ENCODE data around the gene IL16. TPM values are rescaled to one million over a fixed set of nuclear protein-coding genes. Genes with fewer than 3 reads are reported as not detected.

IL16 gene
- total RNA-seq, 1 experiment from 2014 or later = not detected

DNA sequence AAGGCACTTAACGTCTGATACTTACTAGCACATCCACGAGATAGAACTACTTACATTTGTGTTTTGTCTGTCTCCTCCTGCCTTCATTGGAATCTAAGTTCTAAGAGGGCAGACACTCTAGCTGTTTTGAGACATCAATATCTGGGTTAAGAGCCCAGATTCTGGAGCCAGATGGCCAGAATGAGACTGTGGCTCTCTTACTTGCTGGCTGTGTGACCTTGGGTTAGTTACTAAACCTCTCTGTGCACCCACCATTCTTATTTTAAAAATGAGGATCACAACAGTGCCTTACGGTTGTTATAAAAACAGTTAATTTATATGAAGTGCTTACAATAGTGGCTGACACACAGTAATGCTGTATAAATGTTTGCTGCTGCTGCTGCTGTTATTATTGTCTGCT, 119.6 kb downstream of the IL16 start:
- H3K9me3 Mint-ChIP-seq (ENCODE audit: low read depth, unreplicated experiment) = no peaks in the 10 kb centered on the region
- TF ChIP-seq, protein P1, sequence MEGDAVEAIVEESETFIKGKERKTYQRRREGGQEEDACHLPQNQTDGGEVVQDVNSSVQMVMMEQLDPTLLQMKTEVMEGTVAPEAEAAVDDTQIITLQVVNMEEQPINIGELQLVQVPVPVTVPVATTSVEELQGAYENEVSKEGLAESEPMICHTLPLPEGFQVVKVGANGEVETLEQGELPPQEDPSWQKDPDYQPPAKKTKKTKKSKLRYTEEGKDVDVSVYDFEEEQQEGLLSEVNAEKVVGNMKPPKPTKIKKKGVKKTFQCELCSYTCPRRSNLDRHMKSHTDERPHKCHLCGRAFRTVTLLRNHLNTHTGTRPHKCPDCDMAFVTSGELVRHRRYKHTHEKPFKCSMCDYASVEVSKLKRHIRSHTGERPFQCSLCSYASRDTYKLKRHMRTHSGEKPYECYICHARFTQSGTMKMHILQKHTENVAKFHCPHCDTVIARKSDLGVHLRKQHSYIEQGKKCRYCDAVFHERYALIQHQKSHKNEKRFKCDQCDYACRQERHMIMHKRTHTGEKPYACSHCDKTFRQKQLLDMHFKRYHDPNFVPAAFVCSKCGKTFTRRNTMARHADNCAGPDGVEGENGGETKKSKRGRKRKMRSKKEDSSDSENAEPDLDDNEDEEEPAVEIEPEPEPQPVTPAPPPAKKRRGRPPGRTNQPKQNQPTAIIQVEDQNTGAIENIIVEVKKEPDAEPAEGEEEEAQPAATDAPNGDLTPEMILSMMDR (IDR thresholded peaks at IDR 0.05; ENCODE audit: unreplicated experiment) = no peak
- BruUV-seq (replicated peaks) = no TSS peak
- DNase-seq = no peak
- CTCF ChIA-PET = no interaction called here
- peaks cover 10% of the 10 kb centered on the region for H3K4me1 Mint-ChIP-seq (ENCODE audit: low read depth, unreplicated experiment)
- no peaks in the 10 kb centered on the region for H3K36me3 Mint-ChIP-seq (ENCODE audit: insufficient read depth, unreplicated experiment)
- intact Hi-C loops (cut with micrococcal nuclease; ENCODE audit: unreplicated experiment) = no loop called here
- no peak overlapping the region for H3K4me3 Mint-ChIP-seq (ENCODE audit: low read depth, unreplicated experiment)
- no peak overlapping the region for H3K27ac Mint-ChIP-seq (ENCODE audit: unreplicated experiment)
- no peaks in the 10 kb centered on the region for H3K27me3 Mint-ChIP-seq (ENCODE audit: unreplicated experiment)

DNA sequence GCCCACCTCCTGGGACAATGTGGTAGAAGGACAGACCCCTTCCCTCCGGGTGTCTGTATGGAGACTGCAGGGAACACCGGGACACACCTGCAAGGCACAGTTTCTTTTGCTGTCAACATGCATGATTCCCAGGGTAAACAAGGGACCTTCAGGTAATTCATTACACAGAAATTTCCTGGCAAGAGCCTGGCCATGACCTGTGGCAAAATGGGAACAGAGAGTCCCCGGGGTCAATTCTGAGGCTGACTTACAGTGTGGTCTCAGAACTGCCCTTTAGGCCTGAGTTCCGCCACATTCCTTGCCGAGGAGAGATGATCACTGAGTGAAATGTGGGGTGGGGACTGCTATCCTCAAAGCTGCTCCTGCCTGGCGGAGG, 121.0 kb downstream of the IL16 start:
- no peak overlapping the region for H3K4me3 Mint-ChIP-seq (ENCODE audit: low read depth, unreplicated experiment)
- intact Hi-C loops (cut with micrococcal nuclease; ENCODE audit: unreplicated experiment) = no loop called here
- H3K27ac Mint-ChIP-seq (ENCODE audit: unreplicated experiment) = no peak overlapping the region
- DNase-seq = no peak
- peaks cover 9% of the 10 kb centered on the region for H3K4me1 Mint-ChIP-seq (ENCODE audit: low read depth, unreplicated experiment)
- H3K27me3 Mint-ChIP-seq (ENCODE audit: unreplicated experiment) = no peaks in the 10 kb centered on the region
- no peaks in the 10 kb centered on the region for H3K9me3 Mint-ChIP-seq (ENCODE audit: low read depth, unreplicated experiment)
- CTCF ChIA-PET = interaction anchor here (0.6 kb wide), 1 partner anchor 217 kb away, joined by 3 read pairs; no protein-coding TSS in a partner anchor
- no TSS peak for BruUV-seq (replicated peaks)
- no peaks in the 10 kb centered on the region for H3K36me3 Mint-ChIP-seq (ENCODE audit: insufficient read depth, unreplicated experiment)
- TF ChIP-seq, protein P1 (IDR thresholded peaks at IDR 0.05; ENCODE audit: unreplicated experiment) = no peak

DNA sequence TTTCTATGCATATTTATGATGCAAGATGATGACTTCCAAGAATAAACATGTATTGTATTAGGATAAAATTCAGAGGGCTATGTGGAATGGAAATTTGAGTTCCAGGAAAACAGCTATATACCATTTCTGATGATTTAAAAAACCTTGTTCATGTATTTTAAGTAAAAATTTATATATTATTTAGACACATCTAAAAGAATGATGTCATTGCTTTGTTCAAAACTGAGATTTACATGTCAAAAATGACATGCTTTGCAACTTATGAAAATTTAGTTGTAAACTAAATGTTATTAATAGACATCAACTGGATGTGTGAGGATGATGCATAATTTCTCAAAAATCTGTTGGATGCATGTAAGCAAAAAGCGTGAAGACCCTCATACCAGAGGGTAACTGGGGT, 125.0 kb downstream of the IL16 start:
- H3K4me3 Mint-ChIP-seq (ENCODE audit: low read depth, unreplicated experiment) = no peak overlapping the region
- CTCF ChIA-PET = interaction anchor here (0.6 to 0.7 kb wide), 2 partner anchors 592 to 711 kb away, joined by 3 to 4 read pairs; no protein-coding TSS in a partner anchor
- intact Hi-C loops (cut with micrococcal nuclease; ENCODE audit: unreplicated experiment) = no loop called here

DNA sequence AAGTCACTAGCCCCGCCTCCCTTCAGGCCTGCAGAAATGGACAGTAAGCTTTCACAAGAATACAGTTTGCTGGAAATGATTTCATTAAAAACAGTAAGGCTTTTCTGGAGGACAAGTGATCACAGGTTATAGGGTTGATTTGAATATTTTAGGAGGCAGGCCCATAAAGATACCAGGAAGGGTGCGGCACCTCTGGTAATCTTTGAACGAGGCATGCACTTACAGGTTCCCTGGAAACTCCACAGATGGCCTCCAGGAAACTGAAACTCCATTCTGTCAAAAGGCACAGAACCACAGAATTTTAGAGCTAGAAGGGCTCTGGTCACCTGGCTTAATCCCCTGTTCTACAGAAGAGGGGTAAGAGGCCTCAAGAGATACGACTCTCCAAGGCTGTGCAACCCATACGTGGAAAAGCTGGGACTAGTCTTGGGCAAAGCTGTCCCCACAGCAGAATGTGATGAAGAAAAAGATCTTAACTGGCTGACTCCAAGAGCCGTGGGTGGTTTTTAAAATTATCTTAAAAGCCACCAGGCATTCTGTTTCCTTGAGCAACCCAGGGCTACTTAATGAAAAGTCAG, 126.1 kb downstream of the IL16 start:
- TF ChIP-seq, protein P1 (IDR thresholded peaks at IDR 0.05; ENCODE audit: unreplicated experiment) = no peak
- intact Hi-C loops (cut with micrococcal nuclease; ENCODE audit: unreplicated experiment) = no loop called here
- CTCF ChIA-PET = no interaction called here
- H3K27ac Mint-ChIP-seq (ENCODE audit: unreplicated experiment) = no peak overlapping the region
- peaks cover 11% of the 10 kb centered on the region for H3K4me1 Mint-ChIP-seq (ENCODE audit: low read depth, unreplicated experiment)
- no peak overlapping the region for H3K4me3 Mint-ChIP-seq (ENCODE audit: low read depth, unreplicated experiment)
- no peak for DNase-seq
- H3K36me3 Mint-ChIP-seq (ENCODE audit: insufficient read depth, unreplicated experiment) = peaks cover 14% of the 10 kb centered on the region
- H3K27me3 Mint-ChIP-seq (ENCODE audit: unreplicated experiment) = peaks cover 10% of the 10 kb centered on the region
- H3K9me3 Mint-ChIP-seq (ENCODE audit: low read depth, unreplicated experiment) = no peaks in the 10 kb centered on the region
- BruUV-seq (replicated peaks) = no TSS peak

More for the DNA sequence above, 125.0 kb downstream of the IL16 start:
- BruUV-seq (replicated peaks) = no TSS peak
- no peak overlapping the region for H3K27ac Mint-ChIP-seq (ENCODE audit: unreplicated experiment)
- peaks cover 11% of the 10 kb centered on the region for H3K4me1 Mint-ChIP-seq (ENCODE audit: low read depth, unreplicated experiment)
- peaks cover 10% of the 10 kb centered on the region for H3K27me3 Mint-ChIP-seq (ENCODE audit: unreplicated experiment)
- no peak for DNase-seq
- TF ChIP-seq, protein P1 (IDR thresholded peaks at IDR 0.05; ENCODE audit: unreplicated experiment) = no peak
- peaks cover 14% of the 10 kb centered on the region for H3K36me3 Mint-ChIP-seq (ENCODE audit: insufficient read depth, unreplicated experiment)
- H3K9me3 Mint-ChIP-seq (ENCODE audit: low read depth, unreplicated experiment) = no peaks in the 10 kb centered on the region
